HG03280 (cell line): ENCODE measurements around the gene VAMP3.

Experiments used
- ATAC-seq: cut with Tn5 transposase; IDR thresholded peaks from one replicate; pipeline ENCODE4 v1.9.1; 2021; ENCODE audit warnings: mild to moderate bottlenecking, moderate library complexity; ENCODE audit not compliant: unreplicated experiment

VAMP3 gene

GRCh38 chr1:7810395-7810794 is 39.3 kb downstream of the VAMP3 start:
- no peak for ATAC-seq

- no peak for ATAC-seq
These were observed 40.4 kb downstream of the VAMP3 start for GRCh38 chr1:7811476-7811875.

- no peak for ATAC-seq
These were observed 42.7 kb downstream of the VAMP3 start for GRCh38 chr1:7813677-7814373.

- no peak for ATAC-seq
These were observed 50.2 kb downstream of the VAMP3 start for GRCh38 chr1:7821282-7821681.

- ATAC-seq: no peak
These were observed 53.6 kb downstream of the VAMP3 start for GRCh38 chr1:7824701-7825100.

- no peak for ATAC-seq
These were observed 55.3 kb downstream of the VAMP3 start for GRCh38 chr1:7826363-7826762.

GRCh38 chr1:7827126-7827955 is 56.2 kb downstream of the VAMP3 start:
- no peak for ATAC-seq
